C4-2B (cell line): ENCODE results near the gene KCNK6.

Experiments used
- CTCF ChIP-seq: fragments of 450-650 bp; conservative IDR thresholded peaks from 2 replicates; pipeline ENCODE4 v1.5.1; 2017; ENCODE audit warnings: mild to moderate bottlenecking
- ZFX ChIP-seq: fragments of 450-650 bp; IDR thresholded peaks from 2 replicates; pipeline ENCODE4 v1.6.1; 2017

GRCh38 chr19:38277549-38277948 lies 42.1 kb upstream of the KCNK6 start:
- no peak for TF ChIP-seq CTCF
- TF ChIP-seq ZFX = no peak
